HCT116 (cell line): ENCODE data around the gene MIEN1. TPM values are rescaled to one million over a fixed set of nuclear protein-coding genes. Genes with fewer than 3 reads are reported as not detected.
A peak's percentile ranks its signal among the peaks of the same experiment; 100 is the strongest.

ENCODE experiments used
- ATAC-seq: fragments of 200-7000 bp; cut with Tn5 transposase; 2 replicates; pipeline ENCODE4 v1.9.1; 2020; ENCODE audit warnings: mild to moderate bottlenecking, moderate library complexity
- BruUV-seq: library from RNA; stranded (reverse); fragments of 400-500 nt; replicated peaks from 2 replicates; lab custom pipeline; 2021; lab: Mats Ljungman, UMichigan
- CTCF ChIA-PET: fragments of 300-600 bp; sonication (Branson Sonifier 250); formaldehyde crosslinking; loops from one replicate; lab custom pipeline; 2021; ENCODE audit warnings: antibody characterized with exemption; lab: Charles Lee
- POLR2A ChIA-PET: fragments of 300-600, 350-600 bp; sonication (Branson Sonifier 250); formaldehyde crosslinking; loops from one replicate; lab custom pipeline; 2021; ENCODE audit warnings: antibody characterized with exemption; lab: Charles Lee
- RAD21 ChIA-PET, 2 experiments: fragments of 300-600 bp; sonication (Branson Sonifier 250); formaldehyde crosslinking; loops; one replicate each; lab custom pipeline; 2023; ENCODE audit warnings: low total read pairs in 2 of 2; ENCODE audit not compliant: uncharacterized antibody in 2 of 2, unreplicated experiment in 2 of 2, low non-redundant PET in 1 of 2; lab: Charles Lee
- DNase-seq: peaks from one replicate; pipeline ENCODE4 v3.0.0-alpha.2; 2010; ENCODE audit warnings: low read depth, low spot score
- H2AFZ ChIP-seq: fragments of 200-600 bp; shearing (Covaris generic), sonication (generic); 2 replicates; pipeline ENCODE4 v1.6.1; 2017; ENCODE audit warnings: low read depth, mixed run types, mixed read lengths, antibody characterized with exemption, low read length; ENCODE audit not compliant: poor library complexity, severe bottlenecking
- H3K27ac ChIP-seq: 2 replicates; pipeline ENCODE4 v1.5.1; 2012; ENCODE audit warnings: low read depth, low read length
- H3K27me3 ChIP-seq: fragments of 200-600 bp; sonication (generic); 2 replicates; pipeline ENCODE4 v1.6.1; 2016; ENCODE audit warnings: mixed run types, low read length, mixed read lengths; ENCODE audit not compliant: insufficient read depth
- H3K36me3 ChIP-seq, 2 experiments: fragments of 200-500 bp in 1 of 2; fragments of 200-600 bp in 1 of 2; sonication (Bioruptor generic) in 1 of 2; sonication (generic) in 1 of 2; 2 replicates each; pipeline versions ENCODE4 v1.5.1 to v1.6.1; 2014 to 2016; ENCODE audit warnings: low read length in 2 of 2, inconsistent platforms in 1 of 2, mixed read lengths in 1 of 2, mixed run types in 1 of 2; ENCODE audit not compliant: insufficient read depth in 2 of 2, control insufficient read depth in 1 of 2
- H3K4me1 ChIP-seq, 2 experiments: fragments of 200-600 bp in 1 of 2; sonication (generic) in 1 of 2; 2 replicates each; pipeline versions ENCODE4 v1.5.1 to v1.6.1; 2012 to 2017; ENCODE audit warnings: low read length in 2 of 2, inconsistent platforms in 1 of 2, mild to moderate bottlenecking in 1 of 2, mixed read lengths in 1 of 2, mixed run types in 1 of 2, moderate library complexity in 1 of 2; ENCODE audit not compliant: insufficient read depth in 2 of 2, control insufficient read depth in 1 of 2
- H3K4me2 ChIP-seq: fragments of 200-600 bp; sonication (generic); 2 replicates; pipeline ENCODE4 v1.6.1; 2017; ENCODE audit warnings: mixed run types, low read length, mixed read lengths
- H3K4me3 ChIP-seq, 2 experiments: fragments of 200-600 bp in 1 of 2; sonication (generic) in 1 of 2; replicated peaks in 1 of 2; 2 replicates each; pipeline ENCODE4 v1.5.1; 2011 to 2016; ENCODE audit warnings: low read length in 2 of 2, control low read depth in 1 of 2, low read depth in 1 of 2, mild to moderate bottlenecking in 1 of 2, mixed read lengths in 1 of 2, mixed run types in 1 of 2
- H3K79me2 ChIP-seq: fragments of 200-600 bp; sonication (generic); 2 replicates; pipeline ENCODE4 v1.6.1; 2017; ENCODE audit warnings: mild to moderate bottlenecking, mixed run types, low read length, moderate library complexity, mixed read lengths; ENCODE audit not compliant: insufficient read depth
- H3K9ac ChIP-seq: fragments of 200-600 bp; sonication (generic); 2 replicates; pipeline ENCODE4 v1.6.1; 2016; ENCODE audit warnings: low read length, mixed read lengths
- H3K9me2 ChIP-seq: fragments of 200-600 bp; sonication (generic), shearing (Covaris generic); 2 replicates; pipeline ENCODE4 v1.6.1; 2017; ENCODE audit warnings: mixed run types, mild to moderate bottlenecking, moderate library complexity; ENCODE audit not compliant: insufficient read depth
- H3K9me3 ChIP-seq, 2 experiments: fragments of 200-500 bp in 1 of 2; fragments of 200-600 bp in 1 of 2; sonication (Bioruptor generic) in 1 of 2; sonication (generic) in 1 of 2; 2 replicates each; pipeline ENCODE4 v1.6.1; 2014 to 2017; ENCODE audit warnings: low read length in 2 of 2, mixed read lengths in 2 of 2, inconsistent platforms in 1 of 2, low read depth in 1 of 2, mild to moderate bottlenecking in 1 of 2, mixed run types in 1 of 2, moderate library complexity in 1 of 2; ENCODE audit not compliant: control insufficient read depth in 1 of 2, insufficient read depth in 1 of 2
- H4K20me1 ChIP-seq: fragments of 200-600 bp; sonication (generic), shearing (Covaris generic); 2 replicates; pipeline ENCODE4 v1.6.1; 2017; ENCODE audit warnings: mixed run types, mild to moderate bottlenecking, moderate library complexity; ENCODE audit not compliant: insufficient read depth
- ATF3 ChIP-seq: IDR thresholded peaks from 2 replicates; pipeline ENCODE4 v1.6.1; 2012
- EGR1 ChIP-seq: IDR thresholded peaks from 2 replicates; pipeline ENCODE4 v1.6.1; 2012; ENCODE audit warnings: low read depth
- EZH2phosphoT487 ChIP-seq: fragments of 200-600 bp; IDR thresholded peaks from 2 replicates; pipeline ENCODE4 v1.6.1; 2018; ENCODE audit warnings: antibody characterized with exemption, borderline replicate concordance
- FOSL1 ChIP-seq: IDR thresholded peaks from 2 replicates; pipeline ENCODE4 v1.6.1; 2012; ENCODE audit warnings: low read depth
- POLR2A ChIP-seq: IDR thresholded peaks from 2 replicates; pipeline ENCODE4 v1.7.0; 2011; ENCODE audit warnings: borderline replicate concordance; ENCODE audit not compliant: insufficient read depth, insufficient read length; ENCODE audit errors: extremely low read depth
- SIN3A ChIP-seq: IDR thresholded peaks from 2 replicates; pipeline ENCODE4 v1.6.1; 2012; ENCODE audit warnings: low read depth
- ZBTB33 ChIP-seq: IDR thresholded peaks from 2 replicates; pipeline ENCODE4 v1.6.1; 2011; ENCODE audit warnings: mild to moderate bottlenecking, low read length, moderate library complexity; ENCODE audit not compliant: insufficient replicate concordance; ENCODE audit errors: extremely low read depth
- ZFX ChIP-seq: fragments of 450-650 bp; IDR thresholded peaks from 2 replicates; pipeline ENCODE4 v1.6.1; 2017
- ZNF274 ChIP-seq: fragments of 200-500 bp; sonication (Bioruptor generic); IDR thresholded peaks from 2 replicates; pipeline ENCODE4 v1.6.1; 2014; ENCODE audit warnings: mild to moderate bottlenecking, low read depth, low read length, inconsistent platforms
- intact Hi-C: fragments of 100-400 bp; cut with micrococcal nuclease; formaldehyde crosslinking; loops from 2 replicates; pipeline ENCODE4 v1.10.0; 2022
- total RNA-seq: library from RNA; stranded (reverse); gene quantifications from one replicate; pipeline ENCODE4 v1.2.1, GENCODE V29; 2021; ENCODE audit not compliant: unreplicated experiment
- TF ChIP-seq, protein P1 (sequence below): IDR thresholded peaks from 2 replicates; pipeline ENCODE4 v1.6.1; 2012

The MIEN1 gene
- total RNA-seq, 1 experiment from 2014 or later = 73.9 TPM

DNA sequence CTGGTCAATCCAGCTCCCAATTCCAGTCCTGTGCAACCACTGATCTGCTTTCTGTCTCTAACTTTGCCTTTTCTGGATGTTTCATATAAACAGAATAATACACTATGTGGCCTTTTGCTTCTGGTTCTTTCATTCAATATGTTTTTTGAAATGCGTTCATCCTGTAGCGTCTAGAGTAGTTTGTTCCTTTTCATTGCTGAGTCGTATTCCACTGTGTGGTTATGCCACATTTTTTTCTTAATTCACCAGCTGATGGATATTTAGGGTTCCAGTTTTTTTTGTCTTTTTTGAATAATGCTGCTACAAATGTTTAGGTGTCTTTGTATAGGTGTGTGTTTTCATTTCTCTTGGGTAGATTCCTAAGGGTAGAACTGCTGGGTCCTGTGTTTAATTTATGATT is 2.3 kb upstream of the MIEN1 start:
- no peak overlapping the region for H2AFZ ChIP-seq
- intact Hi-C loops = loop anchor here (10.0 kb wide), 1 partner anchor 222 kb away; no protein-coding TSS in a partner anchor
- TF ChIP-seq ZNF274 (no peak), EZH2phosphoT487 (no peak), EGR1 (no peak), FOSL1 (no peak), SIN3A (no peak), POLR2A (no peak), ZFX (no peak), ATF3 (no peak)
- TF ChIP-seq, protein P1, sequence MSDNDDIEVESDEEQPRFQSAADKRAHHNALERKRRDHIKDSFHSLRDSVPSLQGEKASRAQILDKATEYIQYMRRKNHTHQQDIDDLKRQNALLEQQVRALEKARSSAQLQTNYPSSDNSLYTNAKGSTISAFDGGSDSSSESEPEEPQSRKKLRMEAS = no peak
- no TSS peak for BruUV-seq
- H3K9me3 ChIP-seq = no peaks in the 10 kb centered on the region
- RAD21 ChIA-PET = no interaction called here
- DNase-seq (no peak), ATAC-seq (no peak)
- H3K27ac ChIP-seq = no peak overlapping the region
- H3K9me2 ChIP-seq = no peaks in the 10 kb centered on the region
- H3K79me2 ChIP-seq = peaks cover 10% of the 10 kb centered on the region; the same call in 1 of the 2 replicates
- peaks cover 0 to 14% of the 10 kb centered on the region in 2 experiments; a peak in 1 of 4 replicates for H3K36me3 ChIP-seq
- H3K9ac ChIP-seq = no peak overlapping the region
- CTCF ChIA-PET = interaction anchor here (0.5 kb wide), 1 partner anchor 443 kb away, joined by 3 read pairs; no protein-coding TSS in a partner anchor
- POLR2A ChIA-PET = no interaction called here
- peaks cover 18 to 45% of the 10 kb centered on the region in 2 experiments for H3K4me1 ChIP-seq
- H3K4me2 ChIP-seq = no peak overlapping the region
- no peaks in the 10 kb centered on the region for H4K20me1 ChIP-seq
- no peaks in the 10 kb centered on the region for H3K27me3 ChIP-seq
- H3K4me3 ChIP-seq = no peak overlapping the region

- Histone ChIP-seq H3K9me2 (no peaks in the 10 kb centered on the region), H3K27ac (peak overlapping the region; percentile 77), H3K27me3 (no peaks in the 10 kb centered on the region), H3K9me3 (no peaks in the 10 kb centered on the region), H3K36me3 (peaks cover 3 to 22% of the 10 kb centered on the region in 2 experiments; a peak in 2 of 4 replicates), H2AFZ (no peak overlapping the region), H3K9ac (peak overlapping the region; percentile 82), H3K4me2 (peak overlapping the region; percentile 78), H4K20me1 (no peaks in the 10 kb centered on the region), H3K79me2 (peaks cover 10% of the 10 kb centered on the region; the same call in 1 of the 2 replicates), H3K4me3 (peak overlapping the region; percentile 69 to 73), H3K4me1 (peaks cover 3 to 24% of the 10 kb centered on the region in 2 experiments; a peak in 3 of 4 replicates)
- ChIA-PET RAD21 (interaction anchor here in 1 of 2 experiments (1.6 kb wide), 1 partner anchor 41 kb away, joined by 3 read pairs; the partner anchor contains the start of gene PGAP3), CTCF (interaction anchor here (0.7 to 3.3 kb wide), 13 partner anchors 10 to 108 kb away, joined by 3 to 27 read pairs (median 5); partner anchors contain the start of genes ERBB2 and PGAP3), POLR2A (interaction anchor here (0.7 to 2.5 kb wide), 6 partner anchors 10 to 278 kb away, joined by 3 to 6 read pairs (median 4); partner anchors contain the start of genes ERBB2, MED1 and PGAP3)
- no TSS peak for BruUV-seq
- intact Hi-C loops = no loop called here
- no peak for TF ChIP-seq ZBTB33
- no peak for ATAC-seq
- no peak for DNase-seq
Observed at GRCh38 chr17:39729280-39729851, 966 bp downstream of the MIEN1 start.
